ELF-1 (cell line): Measurements from ENCODE around the gene MYBL2.
"Not testable (repeated sequence)": the region's sequence is repeated elsewhere in the genome, so short reads cannot be mapped to it uniquely, and the experiment has no call there.

Experiments used
- DNase-seq: peaks from one replicate; pipeline ENCODE4 v3.0.0-alpha.2; 2016; ENCODE audit warnings: low read depth, low spot score

The MYBL2 gene

DNA sequence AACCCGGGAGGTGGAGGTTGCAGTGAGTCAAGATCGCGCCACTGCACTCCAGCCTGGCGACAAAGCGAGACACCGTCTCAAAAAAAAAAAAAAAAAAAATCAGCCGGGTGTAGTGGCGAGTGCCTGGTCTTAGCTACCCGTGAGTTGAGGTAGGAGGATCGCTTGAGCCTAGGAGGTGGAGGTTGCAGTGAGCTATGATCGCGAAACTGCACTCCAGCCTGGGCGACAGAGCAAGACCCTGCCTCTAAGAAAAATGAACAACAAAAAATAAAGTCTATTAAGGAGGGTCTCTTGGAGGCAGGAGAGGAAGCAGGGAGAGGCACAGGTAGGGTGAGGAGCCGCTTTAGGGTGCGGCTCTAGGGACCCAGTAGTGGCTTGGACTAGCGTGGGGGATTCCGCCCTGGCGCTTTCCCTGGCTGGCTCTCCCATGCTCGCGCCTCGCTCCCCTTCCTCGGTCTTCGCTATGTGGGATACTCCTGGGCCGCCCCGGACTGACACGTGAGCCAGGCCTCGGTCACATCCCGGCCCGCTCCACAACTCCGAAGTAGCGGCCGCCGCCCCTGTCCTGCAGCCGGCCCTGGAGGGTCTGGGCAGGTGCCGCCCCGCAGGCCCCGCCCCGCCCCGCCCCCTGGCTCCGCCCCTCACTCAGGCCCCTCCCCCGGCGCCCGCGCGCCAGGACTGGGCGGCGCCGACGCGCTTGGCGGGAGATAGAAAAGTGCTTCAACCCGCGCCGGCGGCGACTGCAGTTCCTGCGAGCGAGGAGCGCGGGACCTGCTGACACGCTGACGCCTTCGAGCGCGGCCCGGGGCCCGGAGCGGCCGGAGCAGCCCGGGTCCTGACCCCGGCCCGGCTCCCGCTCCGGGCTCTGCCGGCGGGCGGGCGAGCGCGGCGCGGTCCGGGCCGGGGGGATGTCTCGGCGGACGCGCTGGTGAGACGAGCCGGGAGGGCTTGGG is at the start of gene MYBL2:
Gene MYBL2 (plus strand): TSS at position 739 of the 953 bp plus-strand sequence. CDS start 170 bp downstream, at position 909.
- DNase-seq, result peak; percentile 80

DNA sequence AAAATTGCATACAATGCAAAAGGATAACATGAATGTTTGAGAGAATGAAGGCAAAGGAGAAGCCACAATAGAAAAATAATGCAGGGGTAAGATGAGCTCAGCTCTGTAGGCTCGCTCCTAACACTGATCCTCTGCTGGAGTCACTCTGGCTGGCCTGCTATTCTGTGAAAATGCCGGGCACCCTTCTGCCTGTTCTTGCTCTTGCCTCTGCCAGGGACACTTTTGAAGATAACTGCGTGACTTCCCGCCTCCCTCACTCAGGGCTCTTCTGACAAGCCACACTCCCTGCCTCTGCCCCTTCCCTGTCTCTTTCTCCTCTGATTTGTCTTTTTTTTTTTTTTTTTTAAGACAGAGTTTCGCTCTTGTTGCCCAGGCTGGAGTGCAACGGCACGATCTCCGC is 35.3 kb upstream of the MYBL2 start:
- DNase-seq, result no peak

DNA sequence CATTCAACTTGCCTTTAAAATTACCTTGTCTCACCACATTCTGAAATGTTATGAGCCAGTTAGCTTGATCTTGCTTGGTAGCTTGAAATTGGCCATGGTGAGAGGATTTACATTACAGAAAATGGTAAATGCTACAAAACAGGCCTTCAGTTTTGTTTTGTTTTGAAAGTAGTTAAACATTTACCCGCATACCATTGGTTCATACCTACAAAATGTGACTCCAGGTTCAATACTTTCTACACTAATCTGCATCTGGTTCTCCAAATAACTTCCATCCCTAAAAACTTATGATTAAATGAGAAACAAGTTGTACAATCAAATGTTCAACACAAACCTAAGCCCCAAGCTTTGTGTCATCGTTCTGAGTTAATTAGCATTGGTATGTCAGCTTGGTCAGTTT is 30.5 kb upstream of the MYBL2 start:
- no peak for DNase-seq

DNA sequence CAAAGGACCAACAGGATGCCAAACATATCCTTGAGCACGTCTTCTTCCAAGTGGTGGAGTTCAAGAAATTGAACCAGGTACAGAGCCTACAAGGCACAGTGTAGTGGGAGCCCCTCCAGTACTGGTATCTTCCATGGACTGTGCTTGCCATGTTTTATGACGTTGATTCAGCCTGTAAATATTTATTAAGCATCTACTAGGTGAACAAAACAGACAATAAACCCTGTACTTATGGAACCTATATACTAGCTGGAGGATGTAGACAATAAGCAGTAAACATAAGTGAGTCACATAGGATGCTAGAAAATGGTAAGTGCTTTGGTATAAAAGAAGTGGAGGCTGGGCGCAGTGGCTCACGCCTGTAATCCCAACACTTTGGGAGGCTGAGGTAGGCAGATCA is 24.4 kb upstream of the MYBL2 start:
- no peak for DNase-seq

DNA sequence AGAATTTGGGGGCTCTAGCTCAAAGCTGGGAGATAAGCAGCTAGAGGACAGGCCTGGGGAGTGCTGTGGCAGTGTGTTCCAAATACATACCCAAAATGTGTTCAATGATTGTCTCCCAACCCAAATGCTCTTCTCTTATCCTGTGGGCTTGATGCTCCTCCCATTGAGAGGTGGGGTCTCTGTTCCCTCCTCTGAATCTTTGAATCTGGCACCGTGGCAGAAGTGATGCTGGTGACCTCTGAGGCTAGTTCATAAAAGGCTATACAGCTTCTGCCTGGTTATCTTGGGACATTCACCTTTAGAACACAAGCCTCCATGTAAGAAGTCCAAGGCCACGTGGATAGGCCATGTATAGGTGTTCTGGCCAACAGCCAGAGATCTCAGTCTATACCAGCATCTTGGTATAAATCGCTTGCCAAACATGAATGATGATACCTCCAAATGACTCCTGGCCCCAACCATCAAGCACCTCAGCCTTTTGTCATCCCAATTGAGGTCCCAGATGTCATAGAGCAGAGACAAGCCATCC is 15.9 kb upstream of the MYBL2 start:
- no peak for DNase-seq

DNA sequence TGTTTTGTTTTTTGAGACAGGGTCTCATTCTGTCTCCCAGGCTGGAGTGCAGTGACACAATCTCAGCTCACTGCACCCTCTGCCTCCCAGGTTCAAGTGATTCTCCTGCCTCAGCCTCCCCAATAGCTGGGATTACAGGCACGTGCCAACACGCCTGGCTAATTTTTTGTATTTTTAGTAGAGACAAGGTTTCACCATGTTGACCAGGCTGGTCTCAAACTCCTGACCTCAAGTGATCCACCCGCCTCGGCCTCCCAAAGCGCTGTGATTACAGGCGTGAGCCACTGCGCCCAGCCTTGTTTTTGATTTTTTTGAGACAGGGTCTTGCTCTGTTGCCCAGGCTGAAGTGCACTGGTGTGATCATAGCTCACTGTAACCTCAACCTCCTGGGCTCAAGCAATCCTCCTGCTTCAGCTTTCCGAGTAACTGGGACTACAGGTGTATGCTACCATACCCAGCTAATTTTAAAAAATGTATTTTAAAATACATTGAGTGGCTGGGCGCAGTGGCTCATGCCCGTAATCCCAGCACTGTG is 15.2 kb upstream of the MYBL2 start:
- DNase-seq, result not testable (repeated sequence)

DNA sequence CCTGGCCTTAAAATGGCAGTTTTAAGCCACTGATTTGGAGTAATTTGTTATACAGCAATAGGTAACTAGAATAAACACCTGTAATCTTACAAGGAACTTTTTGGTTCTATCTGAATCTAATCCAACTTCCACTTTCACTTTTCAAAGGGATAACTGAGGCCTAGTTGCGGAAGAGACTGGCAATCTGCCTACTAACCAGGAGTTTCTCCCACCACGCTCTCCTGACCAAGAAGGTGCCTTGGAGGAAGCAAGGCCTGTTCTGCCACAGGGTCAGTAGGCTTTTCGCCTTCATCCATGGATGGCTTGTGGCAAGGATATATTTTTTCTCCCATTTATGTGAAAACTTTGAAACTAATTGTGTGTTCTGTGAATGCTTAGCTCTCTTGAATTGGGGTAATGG is 12.9 kb upstream of the MYBL2 start:
- DNase-seq, result no peak

DNA sequence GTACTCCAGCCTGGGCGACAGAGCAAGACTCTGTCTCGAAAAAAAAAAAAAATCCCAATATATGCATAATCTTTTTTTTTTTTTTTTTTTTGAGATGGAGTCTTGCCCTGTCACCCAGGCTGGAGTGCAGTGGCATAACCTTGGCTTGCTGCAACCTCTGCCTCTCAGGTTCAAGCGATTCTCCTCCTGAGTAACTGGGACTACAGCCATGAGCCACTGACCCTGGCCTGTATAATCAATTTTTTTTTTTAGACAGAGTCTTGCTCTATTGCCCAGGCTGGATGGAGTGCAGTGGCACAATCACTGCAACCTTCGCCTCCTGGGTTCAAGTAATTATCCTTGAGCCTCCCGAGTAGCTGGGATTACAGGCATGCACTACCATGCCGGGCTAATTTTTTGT is 11.7 kb upstream of the MYBL2 start:
- DNase-seq, result not testable (repeated sequence)

DNA sequence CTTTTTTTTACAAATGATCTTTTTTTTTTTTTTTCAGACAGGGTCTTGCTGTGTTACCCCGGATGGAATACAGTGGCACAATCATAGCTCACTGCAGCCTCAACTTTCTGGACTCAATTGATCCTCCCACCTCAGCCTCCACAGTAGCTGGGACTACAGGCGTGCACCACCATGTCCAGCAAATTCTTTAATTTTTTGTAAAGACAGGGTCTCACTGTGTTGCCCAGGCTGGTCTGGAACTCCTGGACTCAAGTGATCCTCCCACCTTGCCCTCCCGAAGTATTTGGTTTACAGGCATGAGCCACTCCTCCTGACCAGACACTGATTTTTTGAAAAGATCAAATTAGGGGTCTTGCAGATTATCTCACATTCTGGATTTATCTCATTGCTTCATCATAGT is 11.0 kb upstream of the MYBL2 start:
- DNase-seq, result no peak

DNA sequence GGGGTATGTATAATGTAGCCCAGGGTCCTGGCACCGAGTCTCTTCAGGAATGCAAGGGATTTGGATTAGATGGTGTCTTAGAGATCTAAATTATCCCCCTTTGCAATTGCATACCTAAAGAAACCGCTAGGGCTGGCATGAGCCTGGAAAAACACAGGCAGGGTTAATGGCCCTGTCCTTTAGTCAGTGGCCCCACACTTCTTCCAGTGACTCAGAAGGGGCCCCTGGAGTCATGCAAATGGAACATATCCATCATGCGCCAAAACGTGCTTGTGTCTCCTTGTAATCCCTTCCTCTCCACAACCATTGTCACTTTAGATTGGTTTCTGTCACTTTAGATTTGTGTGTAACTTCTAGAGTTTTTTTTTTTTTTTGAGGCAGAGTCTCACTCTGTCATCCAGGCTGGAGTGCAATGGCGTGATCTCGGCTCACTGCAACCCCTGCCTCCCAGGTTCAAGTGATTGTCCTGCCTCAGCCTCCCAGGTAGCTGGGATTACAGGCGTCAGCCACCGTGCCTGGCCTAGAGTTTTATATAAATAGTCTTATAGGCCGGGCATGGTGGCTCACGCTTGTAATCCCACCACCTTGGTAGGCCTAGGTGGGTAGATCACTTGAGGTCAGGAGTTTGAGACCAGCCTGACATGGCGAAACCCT is 8.7 kb upstream of the MYBL2 start:
- no peak for DNase-seq

DNA sequence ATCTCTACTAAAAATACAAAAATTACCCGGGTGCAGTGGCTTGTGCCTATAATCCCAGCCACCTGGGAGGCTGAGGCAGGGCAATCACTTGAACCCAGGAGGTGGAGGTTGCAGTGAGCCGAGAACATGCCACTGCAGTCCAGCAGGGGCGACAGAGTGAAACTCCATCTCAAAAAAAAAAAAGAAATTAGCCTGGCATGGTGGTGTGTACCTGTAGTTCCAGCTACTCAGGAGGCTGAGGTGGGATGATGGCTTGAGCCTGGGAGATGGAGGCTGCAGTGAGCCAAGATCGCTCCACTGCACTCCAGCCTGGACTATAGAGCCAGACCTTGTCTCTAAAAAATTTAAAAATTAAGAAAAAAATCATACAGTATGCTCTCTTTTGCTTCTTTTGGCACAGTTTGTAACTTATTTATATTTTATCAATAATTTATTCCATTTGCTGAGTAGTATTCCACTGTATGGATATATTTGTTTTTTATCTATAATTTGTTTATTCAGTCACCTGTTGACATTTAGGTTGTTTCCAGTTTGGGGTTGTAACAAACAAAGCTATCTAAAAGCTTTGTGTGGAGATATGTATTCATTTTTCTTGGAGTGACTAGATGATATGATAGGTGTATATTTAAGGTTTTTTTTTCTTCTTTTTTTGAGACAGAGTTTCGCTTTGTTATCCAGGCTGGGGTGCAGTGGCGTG is 8.0 kb upstream of the MYBL2 start:
- DNase-seq, result peak; percentile 37

DNA sequence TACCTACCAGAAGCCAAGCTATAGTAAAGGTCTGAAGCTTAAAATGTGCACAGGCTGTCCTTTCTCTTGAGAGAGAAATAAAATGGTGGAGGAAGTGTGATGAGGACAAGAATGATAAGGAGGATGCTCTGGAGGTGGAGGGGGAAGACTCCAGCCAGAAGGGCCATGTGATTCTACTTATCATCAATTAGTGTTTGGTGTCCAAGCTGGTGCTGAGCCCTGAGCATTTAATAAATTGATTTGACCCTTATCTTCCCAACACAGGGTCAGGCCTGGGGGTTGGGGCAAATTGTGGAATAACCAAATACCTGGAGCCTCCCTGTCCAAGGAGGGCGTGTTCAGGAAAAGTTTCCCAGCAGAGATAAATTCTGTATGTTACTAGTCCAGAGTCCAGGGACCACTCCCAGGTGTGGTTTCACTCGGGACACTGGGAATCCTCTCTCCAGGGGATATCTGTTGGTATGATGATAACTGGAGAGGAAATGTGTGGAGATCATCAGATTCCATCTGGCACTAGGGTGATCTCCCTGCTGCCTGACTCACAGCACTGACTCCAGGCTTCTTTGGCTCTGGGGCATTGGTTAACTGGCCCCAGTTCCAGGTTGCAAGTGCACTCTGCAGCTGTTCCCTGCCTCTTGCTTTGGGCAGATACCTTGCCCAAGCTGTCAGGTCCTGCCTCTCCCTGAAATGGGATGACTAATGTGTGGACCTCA is 3.8 kb upstream of the MYBL2 start:
- DNase-seq, result no peak

DNA sequence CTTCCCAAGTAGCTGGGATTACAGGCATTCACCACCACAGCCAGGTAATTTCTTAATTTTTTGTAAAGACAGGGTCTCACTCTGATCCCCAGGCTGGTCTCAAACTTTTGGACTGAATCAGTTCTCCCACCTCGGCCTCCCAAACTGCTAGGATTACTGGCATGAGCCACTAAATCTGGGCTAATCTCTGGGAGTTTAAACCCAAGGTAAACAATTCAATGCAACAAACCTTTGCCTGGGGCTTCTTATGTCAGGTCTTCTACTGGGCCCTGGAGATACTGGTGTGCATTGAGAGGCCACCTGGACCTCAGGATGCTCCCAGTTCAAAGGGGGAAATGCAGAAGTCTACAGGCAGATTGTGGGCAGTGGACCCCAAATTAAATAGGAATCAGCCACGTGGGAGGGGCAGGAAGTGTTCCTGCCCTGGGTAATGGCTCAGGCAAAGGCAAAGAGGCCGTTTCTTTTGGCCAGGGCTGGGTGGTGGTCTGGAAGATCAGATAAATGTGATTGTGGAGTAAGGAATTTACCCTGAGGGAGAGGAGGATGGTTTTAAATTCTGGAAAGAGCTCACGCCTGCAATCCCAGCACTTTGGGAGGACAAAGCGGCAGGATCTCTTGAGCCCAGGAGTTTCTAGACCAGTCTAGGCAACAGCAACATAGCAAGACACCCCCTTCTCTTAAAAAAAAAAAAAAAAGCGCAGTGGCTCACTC is 1.3 kb upstream of the MYBL2 start:
- DNase-seq, result peak; percentile 93

DNA sequence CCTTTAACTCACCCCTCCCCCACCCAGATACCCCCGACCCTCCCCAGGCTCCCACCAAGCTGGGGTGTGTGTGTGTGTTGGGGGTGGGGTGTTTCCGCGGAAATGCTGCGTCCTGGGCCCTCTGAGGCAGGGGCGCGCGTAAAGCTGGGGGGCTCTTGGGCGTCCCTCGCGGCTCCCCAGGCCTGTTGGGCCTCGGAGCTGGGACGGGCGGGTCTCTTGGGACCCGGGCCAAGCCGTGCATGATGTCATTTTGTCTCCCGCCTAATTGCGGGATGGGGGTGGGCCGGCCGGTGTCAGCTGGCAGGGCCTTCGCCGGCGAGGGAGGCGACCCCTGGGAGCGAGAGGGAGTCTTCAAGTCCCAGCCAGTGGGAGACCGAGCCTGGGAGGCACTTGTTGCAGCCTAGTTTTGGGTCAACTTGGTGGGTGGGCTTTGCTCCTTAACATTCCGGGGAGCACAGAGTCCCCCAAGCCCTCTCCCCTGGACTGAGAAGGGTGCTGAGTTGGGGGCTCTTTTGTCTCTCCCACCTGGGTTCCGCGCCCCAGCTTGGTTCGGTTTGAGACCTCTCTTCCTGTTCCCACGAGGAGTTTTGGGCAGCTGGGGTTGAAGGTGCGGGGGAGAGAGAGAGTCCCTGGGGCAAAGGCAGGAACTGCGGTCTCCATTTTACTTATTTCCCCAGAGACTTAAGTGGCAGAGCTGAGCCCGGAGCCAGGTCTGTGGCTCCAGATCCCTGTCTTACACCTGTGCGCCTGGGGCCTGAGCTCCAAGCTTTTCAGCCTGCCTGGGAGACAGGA is 623 bp downstream of the MYBL2 start:
- DNase-seq, result peak; percentile 78

DNA sequence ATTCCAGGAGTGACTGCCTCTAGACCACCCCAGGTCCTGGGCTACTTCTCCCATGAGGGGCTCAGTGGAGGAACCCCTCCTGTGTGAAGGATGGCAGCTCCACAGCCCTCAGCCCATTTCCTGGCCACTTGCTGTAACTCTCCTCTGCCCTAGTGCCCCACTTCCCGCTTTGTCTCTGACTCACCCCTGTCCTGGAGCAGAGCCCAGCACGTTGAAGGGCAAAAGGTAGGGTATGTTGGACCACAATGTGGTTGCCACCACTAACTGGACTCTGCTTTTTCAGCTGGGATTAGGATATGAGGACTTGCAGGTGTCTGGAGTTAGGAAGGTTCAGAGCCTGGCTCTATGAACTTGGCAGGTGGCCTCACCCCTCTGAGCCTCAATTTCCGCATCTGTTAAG is 2.4 kb downstream of the MYBL2 start:
- DNase-seq, result no peak

DNA sequence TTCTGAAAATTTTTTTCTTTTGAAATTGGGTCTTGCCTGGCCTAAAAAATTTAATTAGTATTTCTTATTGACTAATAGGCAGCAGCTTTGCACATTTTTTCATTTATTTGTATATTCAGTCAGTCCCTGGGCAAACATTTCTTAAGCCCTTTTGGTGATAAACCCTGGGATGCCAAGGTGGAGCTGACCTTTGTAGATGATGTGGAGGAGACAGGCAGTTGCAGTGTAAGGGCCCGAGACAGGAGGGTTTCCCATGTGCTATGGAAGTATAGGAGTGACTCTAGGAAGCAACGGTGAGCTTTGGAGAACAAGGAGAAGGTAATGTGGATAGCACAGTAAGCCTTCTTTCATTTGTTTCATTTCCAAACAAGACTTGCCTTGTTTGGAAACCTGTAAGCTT is 3.5 kb downstream of the MYBL2 start:
- DNase-seq, result no peak

DNA sequence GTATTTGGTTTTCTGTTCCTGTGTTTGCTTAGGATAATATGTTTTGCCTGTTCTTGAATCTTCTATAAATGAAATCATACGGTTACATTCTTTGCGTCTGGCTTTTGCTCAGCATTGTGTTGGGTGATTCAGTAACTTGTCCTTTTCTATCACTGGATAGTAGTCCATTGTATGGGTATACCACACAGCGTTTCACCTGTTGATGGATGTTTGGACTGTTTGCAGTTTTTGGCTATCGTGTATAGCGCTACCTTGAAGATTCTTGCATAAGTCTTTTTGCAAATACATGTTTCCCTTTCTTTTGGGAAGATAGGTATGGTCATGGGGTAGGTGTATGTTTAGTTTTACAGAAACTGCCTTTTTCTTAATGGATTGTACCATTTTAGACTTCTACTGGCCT is 9.5 kb downstream of the MYBL2 start:
- no peak for DNase-seq

DNA sequence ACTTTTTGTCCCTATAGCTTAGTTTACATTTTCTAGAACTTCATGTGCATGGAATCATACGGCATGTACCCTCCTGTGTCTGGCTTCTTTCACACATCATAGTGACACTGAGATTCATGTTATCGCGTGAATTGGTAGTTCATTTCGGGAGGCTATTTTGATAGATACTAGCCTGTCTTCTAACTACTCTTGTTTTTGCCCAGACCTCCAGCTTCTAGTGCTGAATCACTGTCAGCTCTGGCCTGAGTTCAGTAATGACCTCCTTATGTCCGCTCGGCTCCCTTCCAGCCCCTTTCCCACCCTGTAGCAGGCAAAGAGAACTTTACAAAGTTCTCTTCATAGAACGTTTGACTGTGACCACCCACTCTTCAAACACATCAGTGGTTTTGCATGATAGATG is 14.1 kb downstream of the MYBL2 start:
- DNase-seq, result no peak

DNA sequence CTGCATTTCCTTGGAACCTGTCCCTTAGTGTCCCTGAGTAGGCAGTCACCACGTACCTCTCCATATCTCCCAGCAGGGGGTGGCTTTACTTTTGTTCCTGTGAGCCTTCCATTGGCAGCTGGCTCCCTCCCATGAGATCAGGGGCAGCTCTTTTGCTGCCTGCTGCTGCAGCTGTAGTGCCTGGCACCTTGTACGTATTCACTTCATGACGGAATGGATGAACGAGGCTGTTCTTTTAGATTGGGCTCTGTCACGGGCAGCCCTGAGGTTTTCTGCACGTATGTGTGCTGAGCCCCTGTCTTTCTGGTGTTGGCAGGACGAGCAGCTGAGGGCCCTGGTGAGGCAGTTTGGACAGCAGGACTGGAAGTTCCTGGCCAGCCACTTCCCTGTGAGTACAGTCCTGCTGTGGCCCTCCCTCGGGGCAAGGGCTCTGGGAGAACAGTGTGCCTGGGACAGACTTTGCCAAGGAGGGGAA is 14.6 kb downstream of the MYBL2 start:
- DNase-seq, result no peak

DNA sequence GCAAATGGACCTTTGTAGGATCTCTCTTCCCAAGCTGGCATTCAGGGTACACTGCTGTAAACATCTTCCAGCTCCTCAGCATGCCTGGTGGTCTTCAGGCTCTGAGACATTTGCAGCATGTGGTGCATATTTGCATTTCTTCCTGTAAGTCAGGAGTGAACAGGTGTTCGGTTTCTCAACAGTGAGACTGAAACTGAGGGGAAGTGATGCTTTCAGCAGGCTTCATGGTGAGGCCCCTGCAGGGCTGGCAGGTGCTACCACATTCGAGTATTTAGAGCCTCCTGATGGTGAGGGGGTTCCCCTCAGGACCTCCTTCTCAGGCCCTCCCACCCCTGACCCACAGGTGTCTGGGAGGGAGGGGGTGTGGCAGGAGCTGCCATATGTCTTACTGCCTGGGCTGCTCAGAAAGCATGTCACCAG is 15.1 kb downstream of the MYBL2 start:
- DNase-seq, result no peak
